ENCODE results near the gene NMNAT3.
"Not testable (repeated sequence)": the region's sequence is repeated elsewhere in the genome, so short reads cannot be mapped to it uniquely, and the experiment has no call there.

NMNAT3 gene

GRCh38 chr3:139583651-139584050, 94.1 kb downstream of the NMNAT3 start:
- not testable (repeated sequence) for DNase-seq (ENCODE audit: low read depth)

GRCh38 chr3:139578783-139579182, 99.0 kb downstream of the NMNAT3 start:
- DNase-seq (ENCODE audit: low read depth), result no peak

GRCh38 chr3:139577909-139578308, 99.9 kb downstream of the NMNAT3 start:
- no peak for DNase-seq (ENCODE audit: low read depth)

GRCh38 chr3:139577346-139577745, 100.4 kb downstream of the NMNAT3 start:
- no peak for DNase-seq (ENCODE audit: low read depth)

- DNase-seq (ENCODE audit: low read depth), result no peak
Measured at GRCh38 chr3:139574026-139574947, 103.5 kb downstream of the NMNAT3 start.

- DNase-seq (ENCODE audit: low read depth), result no peak
Measured at GRCh38 chr3:139572847-139573672, 104.7 kb downstream of the NMNAT3 start.

- no peak for DNase-seq (ENCODE audit: low read depth)
Measured at GRCh38 chr3:139571711-139572110, 106.1 kb downstream of the NMNAT3 start.

- no peak for DNase-seq (ENCODE audit: low read depth)
Measured at GRCh38 chr3:139564294-139564861, 113.4 kb downstream of the NMNAT3 start.

GRCh38 chr3:139561959-139562676, 115.7 kb downstream of the NMNAT3 start:
- no peak for DNase-seq (ENCODE audit: low read depth)

GRCh38 chr3:139561255-139561817, 116.4 kb downstream of the NMNAT3 start:
- DNase-seq (ENCODE audit: low read depth), result no peak

GRCh38 chr3:139560411-139560810, 117.4 kb downstream of the NMNAT3 start:
- no peak for DNase-seq (ENCODE audit: low read depth)

GRCh38 chr3:139559541-139559940, 118.2 kb downstream of the NMNAT3 start:
- DNase-seq (ENCODE audit: low read depth), result no peak

- DNase-seq (ENCODE audit: low read depth), result no peak
Measured at GRCh38 chr3:139558351-139559266, 119.2 kb downstream of the NMNAT3 start.

- no peak for DNase-seq (ENCODE audit: low read depth)
Measured at GRCh38 chr3:139557041-139557440, 120.7 kb downstream of the NMNAT3 start.

GRCh38 chr3:139555249-139555648, 122.5 kb downstream of the NMNAT3 start:
- DNase-seq (ENCODE audit: low read depth), result no peak

GRCh38 chr3:139554628-139555027, 123.1 kb downstream of the NMNAT3 start:
- DNase-seq (ENCODE audit: low read depth), result no peak

GRCh38 chr3:139552632-139553365, 125.0 kb downstream of the NMNAT3 start:
- no peak for DNase-seq (ENCODE audit: low read depth)

GRCh38 chr3:139548801-139549200, 129.0 kb downstream of the NMNAT3 start:
- no peak for DNase-seq (ENCODE audit: low read depth)

- no peak for DNase-seq (ENCODE audit: low read depth)
Measured at GRCh38 chr3:139547666-139548065, 130.1 kb downstream of the NMNAT3 start.

GRCh38 chr3:139546772-139547171, 131.0 kb downstream of the NMNAT3 start:
- no peak for DNase-seq (ENCODE audit: low read depth)
